Activated naive CD4-positive, alpha-beta T cell treated with anti-CD3 and anti-CD28 coated beads, Interleukin-2, amount 50 U/mL, for 72 hours (primary cell): Measurements from ENCODE around the gene PTPN18. TPM values are rescaled to one million over a fixed set of nuclear protein-coding genes. Genes with fewer than 3 reads are reported as not detected.
A peak's percentile ranks its signal among the peaks of the same experiment; 100 is the strongest.
"Not testable (repeated sequence)": the region's sequence is repeated elsewhere in the genome, so short reads cannot be mapped to it uniquely, and the experiment has no call there.

ENCODE experiments used
- ATAC-seq, 2 donors: fragments of 150-1000 bp; cut with Tn5 transposase; 2 replicates each; pipeline ENCODE4 v1.10.0; 2021; ENCODE audit warnings: mild to moderate bottlenecking in 2 of 2, moderate library complexity in 2 of 2
- DNase-seq, 2 donors: peaks; one replicate each; pipeline ENCODE4 v3.0.0; 2021 to 2022; ENCODE audit warnings: low spot score in 2 of 2
- H3K27ac Mint-ChIP-seq, 2 donors: one replicate each; pipeline ENCODE4 v1.8.0; 2022; ENCODE audit warnings: mild to moderate bottlenecking in 2 of 2, mixed read lengths in 2 of 2
- H3K36me3 Mint-ChIP-seq, 2 donors: one replicate each; pipeline ENCODE4 v1.8.0; 2022; ENCODE audit warnings: mixed read lengths in 2 of 2
- H3K9me3 Mint-ChIP-seq, 2 donors: one replicate each; pipeline ENCODE4 v1.8.0; 2022; ENCODE audit warnings: mixed read lengths in 2 of 2
- total RNA-seq, 2 donors: library from RNA; stranded (reverse); gene quantifications; one replicate each; pipeline ENCODE4 v1.2.3, GENCODE V29; 2022

The PTPN18 gene
- 10 to 100 TPM; 28.3 to 62.1 TPM for total RNA-seq

GRCh38 chr2:130355578-130356431 lies at the start of gene PTPN18:
TSS of gene PTPN18 (plus strand) at chr2:130356056. CDS start at chr2:130356108, 52 bp downstream.
- Mint-ChIP-seq H3K36me3 (peaks cover 0 to 5% of the 10 kb centered on the region in 2 donors), H3K9me3 (no peaks in the 10 kb centered on the region), H3K27ac (peak within 1 kb of the TSS; percentile 22 to 48)
- DNase-seq (peak; percentile 69 to 77), ATAC-seq (peak; percentile 95)

- Mint-ChIP-seq H3K27ac (no peak overlapping the region), H3K9me3 (no peaks in the 10 kb centered on the region), H3K36me3 (no peaks in the 10 kb centered on the region)
- no peak for ATAC-seq
- no peak for DNase-seq
Observed at GRCh38 chr2:130307850-130308249, 48.0 kb upstream of the PTPN18 start.

- Mint-ChIP-seq H3K9me3 (no peaks in the 10 kb centered on the region), H3K27ac (no peak overlapping the region), H3K36me3 (no peaks in the 10 kb centered on the region)
- ATAC-seq: no peak
- DNase-seq: no peak
Observed at GRCh38 chr2:130310881-130311280, 45.0 kb upstream of the PTPN18 start.

- Mint-ChIP-seq H3K36me3 (no peaks in the 10 kb centered on the region), H3K9me3 (no peaks in the 10 kb centered on the region), H3K27ac (no peak overlapping the region)
- DNase-seq (no peak), ATAC-seq (no peak)
Observed at GRCh38 chr2:130313812-130314334, 42.0 kb upstream of the PTPN18 start.

- no peaks in the 10 kb centered on the region for H3K9me3 Mint-ChIP-seq
- no peaks in the 10 kb centered on the region for H3K36me3 Mint-ChIP-seq
- no peak for DNase-seq
- ATAC-seq: no peak
- H3K27ac Mint-ChIP-seq: no peak overlapping the region
Observed at GRCh38 chr2:130314377-130314776, 41.5 kb upstream of the PTPN18 start.

GRCh38 chr2:130316596-130316995 lies 39.3 kb upstream of the PTPN18 start:
- Mint-ChIP-seq H3K9me3 (no peaks in the 10 kb centered on the region), H3K27ac (no peak overlapping the region), H3K36me3 (no peaks in the 10 kb centered on the region)
- no peak for ATAC-seq
- DNase-seq: no peak

GRCh38 chr2:130318906-130319305 lies 37.0 kb upstream of the PTPN18 start:
- no peak for DNase-seq
- Mint-ChIP-seq H3K27ac (peak overlapping the region in 1 of 2 donors; percentile 44), H3K36me3 (no peaks in the 10 kb centered on the region), H3K9me3 (no peaks in the 10 kb centered on the region)
- no peak for ATAC-seq

- no peaks in the 10 kb centered on the region for H3K36me3 Mint-ChIP-seq
- ATAC-seq: no peak
- no peak for DNase-seq
Observed at GRCh38 chr2:130319536-130319935, 36.3 kb upstream of the PTPN18 start.

GRCh38 chr2:130327703-130328527 lies 27.9 kb upstream of the PTPN18 start:
- H3K36me3 Mint-ChIP-seq: no peaks in the 10 kb centered on the region
- no peak for ATAC-seq
- no peak for DNase-seq
- H3K27ac Mint-ChIP-seq: no peak overlapping the region
- H3K9me3 Mint-ChIP-seq: no peaks in the 10 kb centered on the region

More at GRCh38 chr2:130319536-130319935, 36.3 kb upstream of the PTPN18 start:
- Mint-ChIP-seq H3K9me3 (no peaks in the 10 kb centered on the region), H3K27ac (no peak overlapping the region)

- Mint-ChIP-seq H3K27ac (no peak overlapping the region), H3K9me3 (no peaks in the 10 kb centered on the region)
- no peak for ATAC-seq
Observed at GRCh38 chr2:130328710-130329109, 27.1 kb upstream of the PTPN18 start.

GRCh38 chr2:130332271-130333073 lies 23.4 kb upstream of the PTPN18 start:
- peak in 1 of 2 donors; percentile 74 for DNase-seq
- H3K36me3 Mint-ChIP-seq: no peaks in the 10 kb centered on the region
- H3K27ac Mint-ChIP-seq: no peak overlapping the region
- ATAC-seq: peak; percentile 85 to 91
- no peaks in the 10 kb centered on the region for H3K9me3 Mint-ChIP-seq

More at GRCh38 chr2:130328710-130329109, 27.1 kb upstream of the PTPN18 start:
- DNase-seq: no peak
- no peaks in the 10 kb centered on the region for H3K36me3 Mint-ChIP-seq

GRCh38 chr2:130333253-130333652 lies 22.6 kb upstream of the PTPN18 start:
- not testable (repeated sequence) for H3K27ac Mint-ChIP-seq, H3K36me3 Mint-ChIP-seq, DNase-seq, ATAC-seq, H3K9me3 Mint-ChIP-seq

GRCh38 chr2:130334026-130334425 lies 21.8 kb upstream of the PTPN18 start:
- ATAC-seq (no peak), DNase-seq (no peak)
- no peaks in the 10 kb centered on the region for H3K36me3 Mint-ChIP-seq
- H3K9me3 Mint-ChIP-seq: no peaks in the 10 kb centered on the region
- H3K27ac Mint-ChIP-seq: no peak overlapping the region

GRCh38 chr2:130335226-130335625 lies 20.6 kb upstream of the PTPN18 start:
- ATAC-seq: no peak
- no peaks in the 10 kb centered on the region for H3K9me3 Mint-ChIP-seq
- DNase-seq: no peak
- peaks cover 0 to 6% of the 10 kb centered on the region in 2 donors for H3K36me3 Mint-ChIP-seq
- H3K27ac Mint-ChIP-seq: no peak overlapping the region

GRCh38 chr2:130336150-130336876 lies 19.5 kb upstream of the PTPN18 start:
- H3K9me3 Mint-ChIP-seq: no peaks in the 10 kb centered on the region
- ATAC-seq (no peak), DNase-seq (no peak)
- no peak overlapping the region for H3K27ac Mint-ChIP-seq
- peaks cover 0 to 8% of the 10 kb centered on the region in 2 donors for H3K36me3 Mint-ChIP-seq
